K562 (cell line): Measurements from ENCODE around the gene BLVRA. TPM values are rescaled to one million over a fixed set of nuclear protein-coding genes. Genes with fewer than 3 reads are reported as not detected.
A peak's percentile ranks its signal among the peaks of the same experiment; 100 is the strongest.

Source experiments
- CCNT2 ChIP-seq: IDR thresholded peaks from 2 replicates; pipeline ENCODE4 v1.6.1; 2011; ENCODE audit warnings: borderline replicate concordance, low read depth, mild to moderate bottlenecking, moderate library complexity, mixed read lengths, low read length; ENCODE audit not compliant: insufficient read length; ENCODE audit errors: extremely low read depth
- COPS2 ChIP-seq: fragments of 450-650 bp; conservative IDR thresholded peaks from 2 replicates; pipeline ENCODE4 v1.6.1; 2016; ENCODE audit warnings: mild to moderate bottlenecking, moderate library complexity
- DLX4 ChIP-seq: fragments of 250-450 bp; sonication (Bioruptor Pico); IDR thresholded peaks from 2 replicates; pipeline ENCODE4 v1.6.1; 2021; ENCODE audit warnings: mild to moderate bottlenecking
- E2F5 ChIP-seq: sonication (generic); formaldehyde crosslinking; IDR thresholded peaks from 2 replicates; pipeline ENCODE4 v1.8.0; 2022; ENCODE audit warnings: mild to moderate bottlenecking, missing genetic modification reagents
- ETV5 ChIP-seq: sonication (generic); formaldehyde crosslinking; IDR thresholded peaks from 2 replicates; pipeline ENCODE4 v1.4.0; 2020; ENCODE audit warnings: low read depth, mild to moderate bottlenecking, missing genetic modification reagents
- EWSR1 ChIP-seq: fragments of 450-650 bp; IDR thresholded peaks from 2 replicates; pipeline ENCODE4 v1.6.1; 2018; ENCODE audit warnings: borderline replicate concordance, mild to moderate bottlenecking, low read depth, moderate library complexity; ENCODE audit not compliant: partially characterized antibody
- FOXA3 ChIP-seq, 2 experiments: fragments of 450-650 bp in 1 of 2; sonication (generic) in 1 of 2; formaldehyde crosslinking; IDR thresholded peaks in 1 of 2; conservative IDR thresholded peaks in 1 of 2; 2 replicates each; pipeline versions ENCODE4 v1.4.0 to v1.8.0; 2020 to 2022; ENCODE audit warnings: mild to moderate bottlenecking in 2 of 2, missing genetic modification reagents in 1 of 2
- GTF2B ChIP-seq: IDR thresholded peaks from 2 replicates; pipeline ENCODE4 v1.6.1; 2011; ENCODE audit not compliant: insufficient read length; ENCODE audit errors: extremely low read depth
- HDAC1 ChIP-seq, 2 experiments: fragments of 450-650 bp; IDR thresholded peaks; 2 replicates each; pipeline ENCODE4 v1.6.1; 2016 to 2017; ENCODE audit warnings: inconsistent platforms in 1 of 2, mild to moderate bottlenecking in 1 of 2, moderate library complexity in 1 of 2
- HMGXB4 ChIP-seq: sonication (generic); formaldehyde crosslinking; IDR thresholded peaks from 2 replicates; pipeline ENCODE4 v1.8.1; 2023; ENCODE audit warnings: mild to moderate bottlenecking, missing genetic modification reagents
- MCM5 ChIP-seq: fragments of 450-650 bp; IDR thresholded peaks from 2 replicates; pipeline ENCODE4 v1.6.1; 2016; ENCODE audit warnings: low read depth
- MCM7 ChIP-seq, 2 experiments: fragments of 450-650 bp; IDR thresholded peaks; 2 replicates each; pipeline ENCODE4 v1.6.1; 2016 to 2018
- MTA2 ChIP-seq: fragments of 450-650 bp; IDR thresholded peaks from 2 replicates; pipeline ENCODE4 v1.6.1; 2016; ENCODE audit warnings: low read depth
- MYC ChIP-seq, 2 experiments: fragments of 250-450 bp in 1 of 2; sonication (Bioruptor Pico) in 1 of 2; IDR thresholded peaks; 2 replicates each; pipeline versions ENCODE4 v1.5.1 to v1.6.1; 2012 to 2021; ENCODE audit warnings: low read depth in 2 of 2, borderline replicate concordance in 1 of 2, improper control_type of control experiment in 1 of 2, low read length in 1 of 2, mild to moderate bottlenecking in 1 of 2, moderate library complexity in 1 of 2
- NFRKB ChIP-seq: fragments of 450-650 bp; IDR thresholded peaks from 2 replicates; pipeline ENCODE4 v1.6.1; 2016; ENCODE audit warnings: low read depth
- RBM14 ChIP-seq: fragments of 200-400 bp; formaldehyde crosslinking; IDR thresholded peaks from 2 replicates; pipeline ENCODE4 v1.6.1; 2018; ENCODE audit warnings: low read depth, mild to moderate bottlenecking, low read length, moderate library complexity, borderline replicate concordance; ENCODE audit not compliant: insufficient read depth
- SMARCC2 ChIP-seq: fragments of 450-650 bp; IDR thresholded peaks from 2 replicates; pipeline ENCODE4 v1.6.1; 2017; ENCODE audit warnings: antibody characterized with exemption, moderate library complexity, mild to moderate bottlenecking, low read depth
- THRAP3 ChIP-seq: fragments of 450-650 bp; IDR thresholded peaks from 2 replicates; pipeline ENCODE4 v1.6.1; 2016; ENCODE audit warnings: mild to moderate bottlenecking, inconsistent platforms, borderline replicate concordance
- TRIM28 ChIP-seq: fragments of 450-650 bp; IDR thresholded peaks from 2 replicates; pipeline ENCODE4 v1.6.1; 2017
- ZBTB12 ChIP-seq: fragments of 250-450 bp; sonication (Bioruptor Pico); IDR thresholded peaks from 2 replicates; pipeline ENCODE4 v1.4.0; 2020
- ZKSCAN3 ChIP-seq: fragments of 250-450 bp; sonication (Bioruptor Pico); IDR thresholded peaks from 2 replicates; pipeline ENCODE4 v1.4.0; 2020
- ZNF436 ChIP-seq: fragments of 250-450, 450-650 bp; sonication (Bioruptor Pico); formaldehyde crosslinking; IDR thresholded peaks from 2 replicates; pipeline ENCODE4 v1.7.0; 2020; ENCODE audit warnings: mild to moderate bottlenecking
- ZNF586 ChIP-seq: fragments of 450-650 bp; formaldehyde crosslinking; conservative IDR thresholded peaks from 2 replicates; pipeline ENCODE4 v1.4.0; 2020; ENCODE audit warnings: mild to moderate bottlenecking, moderate library complexity
- polyA plus RNA-seq, 8 experiments: library from polyadenylated mRNA; depleted of rRNA in 4 of 8; stranded (reverse) in 5 of 8; unstranded in 3 of 8; fragments of >200 nt; fragmentation: Nextera tagmentation in 2 of 8; fragmentation: Illumina TruSeq in 1 of 8; extraction: Ambion mirVana in 2 of 8; extraction: Trizol in 1 of 8; gene quantifications; 2 replicates each; pipeline versions ENCODE4 v1.2.1 to v1.2.3, GENCODE V29; 2011 to 2014; ENCODE audit warnings: inconsistent platforms in 1 of 8, missing spikeins in 1 of 8
- total RNA-seq, 7 experiments: library from RNA; depleted of rRNA in 6 of 7; stranded (reverse); fragments of >200 nt in 6 of 7; fragmentation: Illumina TruSeq in 2 of 7; extraction: Trizol in 2 of 7; gene quantifications; 2 replicates each; pipeline versions ENCODE4 v1.2.1 to v1.2.3, GENCODE V29; 2011 to 2021; ENCODE audit warnings: low replicate concordance in 1 of 7

BLVRA gene
- total and polyA plus RNA-seq, 9 of the 15 experiments (the other 6 are each of a cell fraction or from before 2014, with no cell fraction given): 48.5 to 147 (median 61.5) TPM

GRCh38 chr7:43756368-43757072 lies 2.0 kb upstream of the BLVRA start (continued):
- TF ChIP-seq ZBTB12 (no peak), ZKSCAN3 (CRISPR knock-in tag) (no peak), DLX4 (CRISPR knock-in tag) (no peak), E2F5 (CRISPR knock-in tag) (no peak), ETV5 (CRISPR knock-in tag) (0 out of 2 replicates have a peak, but pooled peaks have one; percentile 37), MCM7 (IDR thresholded peaks at IDR 0.05) (no peak), MTA2 (no peak), EWSR1 (no peak), COPS2 (no peak), THRAP3 (no peak), RBM14 (no peak), HDAC1 (IDR thresholded peaks at IDR 0.05) (peak; percentile 4 to 80; a peak in 1 of 4 replicates), MYC (IDR thresholded peaks at IDR 0.05; ENCODE audit: low read depth, low read length) (no peak; the same call in 1 of the 2 replicates), MYC (CRISPR knock-in tag; IDR thresholded peaks at IDR 0.05; ENCODE audit: borderline replicate concordance, low read depth) (no peak), MCM5 (no peak), NFRKB (0 out of 2 replicates have a peak, but pooled peaks have one; percentile 52), GTF2B (no peak), FOXA3 (CRISPR knock-in tag; conservative IDR thresholded peaks at IDR 0.05 in 1 of 2, IDR thresholded peaks at IDR 0.05 in 1 of 2) (peak in 1 of 2 experiments; percentile 9; a peak in 1 of 4 replicates), ZNF586 (CRISPR knock-in tag) (no peak), ZNF436 (CRISPR knock-in tag) (no peak), CCNT2 (peak; percentile 66), TRIM28 (no peak), SMARCC2 (0 out of 2 replicates have a peak, but pooled peaks have one; percentile 32), HMGXB4 (no peak)
